Aorta (tissue), 5 donors: Measurements from ENCODE around the gene CLIC4. TPM values are rescaled to one million over a fixed set of nuclear protein-coding genes. Genes with fewer than 3 reads are reported as not detected.

Experiments
- ATAC-seq: fragments of 200-7000 bp; cut with Tn5 transposase; one replicate; pipeline ENCODE4 v1.9.1; 2022; ENCODE audit warnings: moderate library complexity; ENCODE audit not compliant: low FRiP score
- DNase-seq, 2 donors: peaks; one replicate each; pipeline ENCODE4 v3.0.0-alpha.2; 2020
- H3K27ac ChIP-seq, 2 donors: one replicate each; pipeline ENCODE4 v1.5.1; 2013; ENCODE audit warnings: low read length in 2 of 2, mild to moderate bottlenecking in 2 of 2, moderate library complexity in 2 of 2, control low read depth in 1 of 2, inconsistent platforms in 1 of 2, low read depth in 1 of 2
- H3K27me3 ChIP-seq, 2 donors: one replicate each; pipeline ENCODE4 v1.6.1; 2013; ENCODE audit warnings: control low read depth in 1 of 2, low read length in 1 of 2, mild to moderate bottlenecking in 1 of 2, moderate library complexity in 1 of 2; ENCODE audit not compliant: insufficient read depth in 2 of 2, control insufficient read depth in 1 of 2
- H3K36me3 ChIP-seq, 2 donors: one replicate each; pipeline ENCODE4 v1.6.1; 2013; ENCODE audit warnings: control low read depth in 1 of 2, low read length in 1 of 2, mild to moderate bottlenecking in 1 of 2; ENCODE audit not compliant: insufficient read depth in 2 of 2, control insufficient read depth in 1 of 2
- H3K4me1 ChIP-seq, 2 donors: one replicate each; pipeline ENCODE4 v1.6.1; 2013; ENCODE audit warnings: low read length in 2 of 2, control low read depth in 1 of 2, mild to moderate bottlenecking in 1 of 2, moderate library complexity in 1 of 2; ENCODE audit not compliant: insufficient read depth in 2 of 2, control insufficient read depth in 1 of 2
- H3K4me3 ChIP-seq, 2 donors: one replicate each; pipeline ENCODE4 v1.5.1; 2013; ENCODE audit warnings: low read length in 2 of 2, control low read depth in 1 of 2, mild to moderate bottlenecking in 1 of 2
- H3K9me3 ChIP-seq: one replicate; pipeline ENCODE4 v1.6.1; 2013; ENCODE audit warnings: mild to moderate bottlenecking, low read length; ENCODE audit not compliant: control insufficient read depth
- WGBS, 2 donors: extraction: QIAGEN DNeasy Blood & Tissue Kit; methylation state at CpG; one replicate each; pipeline ENCODE4 v1.1.7; 2013; 5-methylcytosine and 5-hydroxymethylcytosine counted together
- intact Hi-C, 2 donors: fragments of 100-400 bp; cut with DNase I; formaldehyde crosslinking; loops; one replicate each; pipeline versions ENCODE4 v1.14.2 to v1.15.0; 2022
- polyA plus RNA-seq, 2 donors: library from polyadenylated mRNA; stranded (reverse); fragments of 200-250 nt; gene quantifications; one replicate each; pipeline ENCODE4 v1.2.3, GENCODE V29; 2013
- total RNA-seq, 2 donors: library from RNA; stranded (reverse); fragmentation: NEBNext Ultra II Directional; extraction: Animal tissue kit (Norgen Biotek cat#: 25700); gene quantifications; one replicate each; pipeline ENCODE4 v1.2.1, GENCODE V29; 2021
- donor health status: healthy with polysubstance abuse.
- donor health status: Bipolar disorder and iron deficiency.
- donor health status: DM: no; HTN: no; CAD: no.
- donor health status: DM: no; HTN: no; CAD: no.
- donor health status: DM: yes; HTN: yes; CAD: no.

The CLIC4 gene
- total and polyA plus RNA-seq, 4 donors, result 278 to 941 (median 399) TPM

DNA sequence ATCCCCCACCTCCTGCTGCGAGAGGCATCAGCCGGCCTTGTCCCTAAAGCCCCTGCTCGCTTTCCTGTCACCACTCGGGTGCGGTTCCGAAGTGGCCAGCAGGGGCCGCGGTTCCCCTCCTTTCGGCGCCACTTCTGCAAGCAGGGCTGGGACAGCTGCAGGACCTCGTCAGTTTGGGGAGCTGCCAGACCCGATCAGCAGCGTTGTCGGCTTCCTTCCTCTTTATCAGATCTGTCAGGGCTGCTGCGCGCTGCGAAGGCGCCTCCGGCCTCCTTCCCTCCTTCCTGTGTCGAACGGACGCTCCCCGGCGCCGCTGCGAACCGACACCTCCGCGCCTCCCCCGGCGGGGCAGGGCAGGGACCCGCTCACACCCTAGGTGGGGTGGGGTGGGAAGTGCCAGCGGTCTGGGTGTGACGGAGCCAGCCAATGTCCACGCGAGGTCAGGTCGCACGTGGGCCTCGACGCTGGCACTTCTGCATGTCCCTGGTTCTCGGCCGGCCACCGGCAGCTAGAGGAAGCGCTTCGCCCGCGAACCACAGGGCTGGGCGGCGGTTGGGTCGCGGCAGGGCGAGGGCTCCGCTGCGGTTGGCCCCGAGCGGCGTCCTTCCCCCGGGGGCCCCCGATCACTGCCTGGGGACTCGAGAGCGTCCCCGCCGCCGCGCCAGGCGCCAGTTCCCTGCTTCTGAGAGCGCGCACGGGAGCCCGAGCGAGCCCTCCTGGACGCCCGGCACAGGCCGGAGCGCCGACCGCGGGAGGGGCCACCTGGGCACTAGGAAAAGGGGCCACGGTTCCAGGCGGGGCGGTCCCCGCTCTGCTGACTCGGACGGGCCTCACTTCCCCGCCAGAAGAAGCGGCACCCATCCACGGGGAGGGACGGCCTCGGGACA is 103.0 kb downstream of the CLIC4 start:
- peak overlapping the region; percentile 9 to 14 for H3K4me3 ChIP-seq
- H3K27me3 ChIP-seq, result no peaks in the 10 kb centered on the region
- no peaks in the 10 kb centered on the region for H3K36me3 ChIP-seq
- ATAC-seq (peak; percentile 95), DNase-seq (peak; percentile 95 to 96)
- intact Hi-C loops, result loop anchor here in 1 of 2 donors (1.0 kb wide), 1 partner anchor 357 kb away; no protein-coding TSS in a partner anchor
- WGBS, 2 donors, result 0 to 1% methylated on average over 57 to 89 of the region's 89 CpGs
- no peaks in the 10 kb centered on the region for H3K4me1 ChIP-seq
- no peaks in the 10 kb centered on the region for H3K9me3 ChIP-seq
- no peak overlapping the region for H3K27ac ChIP-seq

- DNase-seq (no peak), ATAC-seq (no peak)
- Histone ChIP-seq H3K4me3 (no peak overlapping the region), H3K9me3 (no peaks in the 10 kb centered on the region), H3K27me3 (no peaks in the 10 kb centered on the region), H3K4me1 (no peaks in the 10 kb centered on the region), H3K36me3 (no peaks in the 10 kb centered on the region), H3K27ac (no peak overlapping the region)
- intact Hi-C loops, result loop anchor here in 1 of 2 donors (10.0 kb wide), 1 partner anchor 355 kb away; no protein-coding TSS in a partner anchor
- 58 to 66% methylated on average over 9 of the region's 9 CpGs for WGBS, 2 donors
Observed at GRCh38 chr1:24849672-24850295, 104.5 kb downstream of the CLIC4 start.

- intact Hi-C loops, result loop anchor here in 1 of 2 donors (10.0 kb wide), 1 partner anchor 354 kb away; no protein-coding TSS in a partner anchor
- ATAC-seq (no peak), DNase-seq (no peak)
- Histone ChIP-seq H3K27me3 (no peaks in the 10 kb centered on the region), H3K9me3 (no peaks in the 10 kb centered on the region), H3K27ac (no peak overlapping the region), H3K36me3 (no peaks in the 10 kb centered on the region), H3K4me1 (no peaks in the 10 kb centered on the region), H3K4me3 (no peak overlapping the region)
- WGBS, 2 donors, result 53 to 54% methylated on average over 6 of the region's 6 CpGs
Observed at GRCh38 chr1:24850328-24850920, 105.2 kb downstream of the CLIC4 start.

DNA sequence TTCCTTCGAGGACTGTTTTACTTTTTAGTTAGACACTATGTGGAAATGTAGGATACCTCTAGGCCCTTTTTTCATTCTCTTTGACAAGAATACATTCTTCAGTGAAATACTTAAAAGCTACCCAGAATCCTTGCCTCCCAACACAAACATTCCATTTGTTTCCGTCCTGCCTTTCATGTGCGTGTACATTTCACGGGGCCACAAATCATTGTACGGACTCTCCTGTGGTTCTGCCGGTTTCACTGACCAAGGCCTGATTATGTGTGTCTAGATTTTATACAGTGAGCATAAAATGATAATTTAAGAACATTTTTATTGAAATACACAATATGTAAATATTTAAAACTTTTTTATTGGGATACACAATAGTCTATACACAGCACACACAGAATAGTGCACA is 108.4 kb downstream of the CLIC4 start:
- H3K27me3 ChIP-seq, result no peaks in the 10 kb centered on the region
- no peaks in the 10 kb centered on the region for H3K4me1 ChIP-seq
- H3K27ac ChIP-seq, result no peak overlapping the region
- no peak overlapping the region for H3K4me3 ChIP-seq
- no peak for ATAC-seq
- intact Hi-C loops, result loop anchor here in 1 of 2 donors (10.0 kb wide), 1 partner anchor 351 kb away; no protein-coding TSS in a partner anchor
- no peaks in the 10 kb centered on the region for H3K36me3 ChIP-seq
- DNase-seq, result no peak
- 20 to 24% methylated on average over 6 of the region's 6 CpGs for WGBS, 2 donors
- no peaks in the 10 kb centered on the region for H3K9me3 ChIP-seq

- 53 to 68% methylated on average over 5 of the region's 5 CpGs for WGBS, 2 donors
- no peak overlapping the region for H3K27ac ChIP-seq
- no peaks in the 10 kb centered on the region for H3K4me1 ChIP-seq
- no peak overlapping the region for H3K4me3 ChIP-seq
- DNase-seq, result peak in 1 of 2 donors; percentile 40
- ATAC-seq, result no peak
- H3K36me3 ChIP-seq, result no peaks in the 10 kb centered on the region
- no peaks in the 10 kb centered on the region for H3K27me3 ChIP-seq
- intact Hi-C loops, result loop anchor here in 1 of 2 donors (10.0 kb wide), 1 partner anchor 349 kb away; no protein-coding TSS in a partner anchor
- H3K9me3 ChIP-seq, result no peaks in the 10 kb centered on the region
Observed at GRCh38 chr1:24855474-24855873, 110.2 kb downstream of the CLIC4 start.

DNA sequence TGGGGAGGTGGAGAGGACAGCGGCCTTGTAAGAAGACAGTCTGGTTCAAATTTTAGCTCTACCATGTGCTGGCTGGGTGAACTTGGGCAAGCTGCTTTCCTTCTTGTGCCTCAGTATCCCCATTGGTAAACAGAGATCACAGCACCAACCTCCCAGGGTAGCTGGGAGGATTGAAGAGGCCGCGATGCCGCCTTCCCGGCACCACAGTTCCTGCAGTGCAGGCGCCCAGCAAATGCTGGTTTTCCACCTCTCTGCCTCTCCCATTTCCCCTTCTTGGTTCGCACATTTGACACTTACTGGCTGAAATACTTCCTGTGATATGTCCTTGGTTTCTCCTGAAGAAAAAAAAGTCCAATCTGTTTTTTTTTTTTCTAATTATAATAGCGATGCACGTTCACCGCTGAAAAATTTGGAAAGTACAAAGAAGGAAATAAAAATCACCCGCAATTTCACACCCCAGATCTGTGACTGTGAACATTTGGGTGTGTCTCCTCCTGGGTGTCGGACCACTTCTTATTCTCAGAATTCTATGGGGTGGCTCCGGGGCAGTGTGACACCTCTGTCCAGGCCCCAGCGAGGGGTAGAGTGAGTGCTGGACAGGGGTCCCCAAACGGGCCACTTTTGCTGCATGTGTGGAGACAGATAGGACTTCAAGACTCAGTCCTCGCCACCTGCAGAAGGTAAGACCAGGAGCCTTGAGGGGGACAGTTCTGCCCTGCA is 111.7 kb downstream of the CLIC4 start:
- Histone ChIP-seq H3K27ac (no peak overlapping the region), H3K4me1 (no peaks in the 10 kb centered on the region), H3K4me3 (no peak overlapping the region), H3K27me3 (no peaks in the 10 kb centered on the region), H3K36me3 (no peaks in the 10 kb centered on the region), H3K9me3 (no peaks in the 10 kb centered on the region)
- intact Hi-C loops, result loop anchor here in 1 of 2 donors (10.0 kb wide), 1 partner anchor 348 kb away; no protein-coding TSS in a partner anchor
- 87 to 89% methylated on average over 16 of the region's 16 CpGs for WGBS, 2 donors
- no peak for ATAC-seq
- DNase-seq, result no peak

- no peaks in the 10 kb centered on the region for H3K36me3 ChIP-seq
- intact Hi-C loops, result loop anchor here in 1 of 2 donors (10.0 kb wide), 1 partner anchor 347 kb away; no protein-coding TSS in a partner anchor
- no peaks in the 10 kb centered on the region for H3K4me1 ChIP-seq
- WGBS, 2 donors, result 84% methylated on average over 6 of the region's 6 CpGs
- H3K27me3 ChIP-seq, result no peaks in the 10 kb centered on the region
- H3K9me3 ChIP-seq, result no peaks in the 10 kb centered on the region
- no peak overlapping the region for H3K4me3 ChIP-seq
- H3K27ac ChIP-seq, result no peak overlapping the region
- no peak for DNase-seq
- ATAC-seq, result no peak
Observed at GRCh38 chr1:24857507-24858133, 112.4 kb downstream of the CLIC4 start.

GRCh38 chr1:24858277-24858676 is 113.0 kb downstream of the CLIC4 start:
- Histone ChIP-seq H3K27ac (no peak overlapping the region), H3K4me3 (no peak overlapping the region), H3K4me1 (no peaks in the 10 kb centered on the region), H3K36me3 (no peaks in the 10 kb centered on the region), H3K9me3 (no peaks in the 10 kb centered on the region), H3K27me3 (no peaks in the 10 kb centered on the region)
- intact Hi-C loops, result loop anchor here in 1 of 2 donors (10.0 kb wide), 1 partner anchor 347 kb away; no protein-coding TSS in a partner anchor
- 84 to 93% methylated on average over 1 of the region's 1 CpG for WGBS, 2 donors
- DNase-seq (no peak), ATAC-seq (no peak)
